Activated CD8-positive, alpha-beta memory T cell treated with anti-CD3 and anti-CD28 coated beads for 4 hours (primary cell): Measurements from ENCODE around the gene GGCX.
"Not testable (repeated sequence)": the region's sequence is repeated elsewhere in the genome, so short reads cannot be mapped to it uniquely, and the experiment has no call there.

Source experiments
- DNase-seq, 2 donors: peaks; one replicate each; pipeline ENCODE4 v3.0.0-alpha.2; 2020; ENCODE audit warnings: low read depth in 2 of 2

GGCX gene

GRCh38 chr2:85561280-85562212 is at the start of gene GGCX:
GGCX (minus strand) TSS chr2:85561493; CDS start chr2:85561428, 65 bp downstream.
- DNase-seq = peak; percentile 89 to 90

GRCh38 chr2:85607268-85608215 is 46.2 kb upstream of the GGCX start:
- no peak for DNase-seq

- no peak for DNase-seq
Observed at GRCh38 chr2:85606116-85606455, 44.8 kb upstream of the GGCX start.

GRCh38 chr2:85605406-85606115 is 44.3 kb upstream of the GGCX start:
- DNase-seq = no peak

GRCh38 chr2:85604568-85605339 is 43.5 kb upstream of the GGCX start:
- no peak for DNase-seq

- DNase-seq = not testable (repeated sequence)
Observed at GRCh38 chr2:85604133-85604444, 42.8 kb upstream of the GGCX start.

GRCh38 chr2:85602476-85603234 is 41.4 kb upstream of the GGCX start, which contains the start of gene TMEM150A:
TMEM150A (minus strand) TSS chr2:85602698; CDS start chr2:85601948, 750 bp downstream.
- peak; percentile 73 to 75 for DNase-seq

- DNase-seq = no peak
Observed at GRCh38 chr2:85601771-85602475, 40.6 kb upstream of the GGCX start.

- no peak for DNase-seq
Observed at GRCh38 chr2:85600951-85601770, 39.9 kb upstream of the GGCX start.

GRCh38 chr2:85600235-85600575 is 38.9 kb upstream of the GGCX start:
- no peak for DNase-seq

- no peak for DNase-seq
Observed at GRCh38 chr2:85599468-85600234, 38.4 kb upstream of the GGCX start.

GRCh38 chr2:85598594-85599340 is 37.5 kb upstream of the GGCX start:
- no peak for DNase-seq

- DNase-seq = no peak
Observed at GRCh38 chr2:85597241-85597640, 35.9 kb upstream of the GGCX start.

- DNase-seq = no peak
Observed at GRCh38 chr2:85596486-85597143, 35.3 kb upstream of the GGCX start.

- no peak for DNase-seq
Observed at GRCh38 chr2:85596026-85596333, 34.7 kb upstream of the GGCX start.

- peak; percentile 74 to 83 for DNase-seq
Observed at GRCh38 chr2:85595301-85596025, 34.2 kb upstream of the GGCX start, which contains the start of gene RNF181. RNF181 (plus strand) TSS chr2:85595745; CDS start chr2:85595764, 19 bp downstream.
